ENCODE measurements around the gene TJP1.

TJP1 gene

GRCh38 chr15:29686079-29686425 is 136.2 kb downstream of the TJP1 start:
- H3K36me3 ChIP-seq (ENCODE audit: insufficient read depth, low read length) = no peaks in the 10 kb centered on the region
- no peaks in the 10 kb centered on the region for H3K9me3 ChIP-seq (ENCODE audit: insufficient read depth, low read length, severe bottlenecking)
- no peaks in the 10 kb centered on the region for H3K4me1 ChIP-seq (ENCODE audit: insufficient read depth, low read length)
- H2AFZ ChIP-seq (ENCODE audit: low read depth, low read length) = no peak overlapping the region
- H3K4me3 ChIP-seq (ENCODE audit: low read depth in 1 of 2, low read length in 2 of 2) = no peak overlapping the region
- ATAC-seq (ENCODE audit: insufficient read depth, low read depth) (no peak), DNase-seq (no peak)
- no peaks in the 10 kb centered on the region for H3K79me2 ChIP-seq (ENCODE audit: insufficient read depth, low read length)
- no peak for TF ChIP-seq CTCF (IDR thresholded peaks at IDR 0.05; ENCODE audit: borderline replicate concordance, extremely low read depth, low read length, poor library complexity, severe bottlenecking)
- TF ChIP-seq EZH2 (IDR thresholded peaks at IDR 0.05; ENCODE audit: borderline replicate concordance, low read depth, low read length, severe bottlenecking) = no peak
- no peaks in the 10 kb centered on the region for H4K20me1 ChIP-seq (ENCODE audit: insufficient read depth, low read length)
- no peaks in the 10 kb centered on the region for H3K27me3 ChIP-seq (ENCODE audit: insufficient read depth, low read length, poor library complexity)
- no peak overlapping the region for H3K4me2 ChIP-seq (ENCODE audit: insufficient read depth, low read length)
- no peak overlapping the region for H3K9ac ChIP-seq (ENCODE audit: low read depth, low read length)
- no peak overlapping the region for H3K27ac ChIP-seq (ENCODE audit: low read length)

- no peak overlapping the region for H3K4me2 ChIP-seq (ENCODE audit: insufficient read depth, low read length)
- H3K9me3 ChIP-seq (ENCODE audit: insufficient read depth, low read length, severe bottlenecking) = no peaks in the 10 kb centered on the region
- no peaks in the 10 kb centered on the region for H3K4me1 ChIP-seq (ENCODE audit: insufficient read depth, low read length)
- H2AFZ ChIP-seq (ENCODE audit: low read depth, low read length) = no peak overlapping the region
- DNase-seq = no peak
- H4K20me1 ChIP-seq (ENCODE audit: insufficient read depth, low read length) = no peaks in the 10 kb centered on the region
- no peak overlapping the region for H3K4me3 ChIP-seq (ENCODE audit: low read depth in 1 of 2, low read length in 2 of 2)
- H3K9ac ChIP-seq (ENCODE audit: low read depth, low read length) = no peak overlapping the region
- H3K36me3 ChIP-seq (ENCODE audit: insufficient read depth, low read length) = no peaks in the 10 kb centered on the region
- no peak overlapping the region for H3K27ac ChIP-seq (ENCODE audit: low read length)
- no peak for ATAC-seq (ENCODE audit: insufficient read depth, low read depth)
- H3K27me3 ChIP-seq (ENCODE audit: insufficient read depth, low read length, poor library complexity) = no peaks in the 10 kb centered on the region
- H3K79me2 ChIP-seq (ENCODE audit: insufficient read depth, low read length) = no peaks in the 10 kb centered on the region
- TF ChIP-seq EZH2 (IDR thresholded peaks at IDR 0.05; ENCODE audit: borderline replicate concordance, low read depth, low read length, severe bottlenecking) (no peak), CTCF (IDR thresholded peaks at IDR 0.05; ENCODE audit: borderline replicate concordance, extremely low read depth, low read length, poor library complexity, severe bottlenecking) (no peak)
Measured at GRCh38 chr15:29685156-29686078, 136.9 kb downstream of the TJP1 start.

GRCh38 chr15:29682781-29683180 is 139.5 kb downstream of the TJP1 start:
- TF ChIP-seq EZH2 (IDR thresholded peaks at IDR 0.05; ENCODE audit: borderline replicate concordance, low read depth, low read length, severe bottlenecking) = no peak
- TF ChIP-seq CTCF (IDR thresholded peaks at IDR 0.05; ENCODE audit: borderline replicate concordance, extremely low read depth, low read length, poor library complexity, severe bottlenecking) = no peak
- H4K20me1 ChIP-seq (ENCODE audit: insufficient read depth, low read length) = no peaks in the 10 kb centered on the region

More at GRCh38 chr15:29682781-29683180, 139.5 kb downstream of the TJP1 start:
- Histone ChIP-seq H3K9me3 (ENCODE audit: insufficient read depth, low read length, severe bottlenecking) (no peaks in the 10 kb centered on the region), H3K9ac (ENCODE audit: low read depth, low read length) (no peak overlapping the region), H3K4me1 (ENCODE audit: insufficient read depth, low read length) (no peaks in the 10 kb centered on the region), H3K27me3 (ENCODE audit: insufficient read depth, low read length, poor library complexity) (no peaks in the 10 kb centered on the region), H3K36me3 (ENCODE audit: insufficient read depth, low read length) (no peaks in the 10 kb centered on the region), H2AFZ (ENCODE audit: low read depth, low read length) (no peak overlapping the region), H3K27ac (ENCODE audit: low read length) (no peak overlapping the region), H3K79me2 (ENCODE audit: insufficient read depth, low read length) (no peaks in the 10 kb centered on the region), H3K4me3 (ENCODE audit: low read depth in 1 of 2, low read length in 2 of 2) (no peak overlapping the region), H3K4me2 (ENCODE audit: insufficient read depth, low read length) (no peak overlapping the region)
- no peak for DNase-seq
- no peak for ATAC-seq (ENCODE audit: insufficient read depth, low read depth)

All from DND-41 (cell line).